Endothelial cell (in vitro differentiated cells): Measurements from ENCODE around the gene CLPX. TPM values are rescaled to one million over a fixed set of nuclear protein-coding genes. Genes with fewer than 3 reads are reported as not detected.

ENCODE experiments used
- DNase-seq: peaks from one replicate; pipeline ENCODE4 v3.0.0; 2021; ENCODE audit warnings: low spot score
- H3K27ac Mint-ChIP-seq: one replicate; pipeline ENCODE4 v1.8.0; 2021; ENCODE audit warnings: mixed read lengths, inconsistent platforms; ENCODE audit not compliant: unreplicated experiment
- H3K27me3 Mint-ChIP-seq: one replicate; pipeline ENCODE4 v1.8.0; 2021; ENCODE audit warnings: mild to moderate bottlenecking, moderate library complexity, mixed read lengths, inconsistent platforms; ENCODE audit not compliant: unreplicated experiment
- H3K36me3 Mint-ChIP-seq: one replicate; pipeline ENCODE4 v1.8.0; 2021; ENCODE audit warnings: mild to moderate bottlenecking, low read depth, mixed read lengths, inconsistent platforms; ENCODE audit not compliant: unreplicated experiment
- H3K4me1 Mint-ChIP-seq: one replicate; pipeline ENCODE4 v1.8.0; 2021; ENCODE audit warnings: mild to moderate bottlenecking, mixed read lengths, inconsistent platforms; ENCODE audit not compliant: unreplicated experiment
- H3K4me3 Mint-ChIP-seq: one replicate; pipeline ENCODE4 v1.8.0; 2021; ENCODE audit warnings: mild to moderate bottlenecking, mixed read lengths, inconsistent platforms; ENCODE audit not compliant: unreplicated experiment
- H3K9me3 Mint-ChIP-seq: one replicate; pipeline ENCODE4 v1.8.0; 2021; ENCODE audit warnings: mixed read lengths, inconsistent platforms; ENCODE audit not compliant: unreplicated experiment
- total RNA-seq: library from RNA; stranded (reverse); fragmentation: NEBNext Ultra II Directional; extraction: Animal tissue kit (Norgen Biotek cat#: 25700); gene quantifications from one replicate; pipeline ENCODE4 v1.2.1, GENCODE V29; 2021; ENCODE audit not compliant: unreplicated experiment
- TF ChIP-seq, protein P1 (sequence below): fragments of 200-600 bp; sonication (generic); IDR thresholded peaks from one replicate; pipeline ENCODE4 v1.5.0; 2021; ENCODE audit warnings: antibody characterized with exemption; ENCODE audit not compliant: unreplicated experiment

The CLPX gene
- total RNA-seq, 1 donor from 2014 or later: 52.1 TPM

GRCh38 chr15:65217526-65218482 is 32.7 kb upstream of the CLPX start:
- TF ChIP-seq, protein P1, sequence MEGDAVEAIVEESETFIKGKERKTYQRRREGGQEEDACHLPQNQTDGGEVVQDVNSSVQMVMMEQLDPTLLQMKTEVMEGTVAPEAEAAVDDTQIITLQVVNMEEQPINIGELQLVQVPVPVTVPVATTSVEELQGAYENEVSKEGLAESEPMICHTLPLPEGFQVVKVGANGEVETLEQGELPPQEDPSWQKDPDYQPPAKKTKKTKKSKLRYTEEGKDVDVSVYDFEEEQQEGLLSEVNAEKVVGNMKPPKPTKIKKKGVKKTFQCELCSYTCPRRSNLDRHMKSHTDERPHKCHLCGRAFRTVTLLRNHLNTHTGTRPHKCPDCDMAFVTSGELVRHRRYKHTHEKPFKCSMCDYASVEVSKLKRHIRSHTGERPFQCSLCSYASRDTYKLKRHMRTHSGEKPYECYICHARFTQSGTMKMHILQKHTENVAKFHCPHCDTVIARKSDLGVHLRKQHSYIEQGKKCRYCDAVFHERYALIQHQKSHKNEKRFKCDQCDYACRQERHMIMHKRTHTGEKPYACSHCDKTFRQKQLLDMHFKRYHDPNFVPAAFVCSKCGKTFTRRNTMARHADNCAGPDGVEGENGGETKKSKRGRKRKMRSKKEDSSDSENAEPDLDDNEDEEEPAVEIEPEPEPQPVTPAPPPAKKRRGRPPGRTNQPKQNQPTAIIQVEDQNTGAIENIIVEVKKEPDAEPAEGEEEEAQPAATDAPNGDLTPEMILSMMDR: no peak
- Mint-ChIP-seq H3K27ac (peak overlapping the region; percentile 48), H3K4me1 (no peaks in the 10 kb centered on the region), H3K27me3 (peaks cover 4% of the 10 kb centered on the region), H3K36me3 (no peaks in the 10 kb centered on the region), H3K4me3 (no peak overlapping the region), H3K9me3 (no peaks in the 10 kb centered on the region)
- DNase-seq: no peak

- H3K27me3 Mint-ChIP-seq: peaks cover 4% of the 10 kb centered on the region
- H3K4me1 Mint-ChIP-seq: no peaks in the 10 kb centered on the region
- no peaks in the 10 kb centered on the region for H3K9me3 Mint-ChIP-seq
- TF ChIP-seq, protein P1: no peak
- H3K4me3 Mint-ChIP-seq: no peak overlapping the region
- H3K27ac Mint-ChIP-seq: no peak overlapping the region
- H3K36me3 Mint-ChIP-seq: no peaks in the 10 kb centered on the region
- no peak for DNase-seq
Measured at GRCh38 chr15:65215496-65215895, 30.4 kb upstream of the CLPX start.

DNA sequence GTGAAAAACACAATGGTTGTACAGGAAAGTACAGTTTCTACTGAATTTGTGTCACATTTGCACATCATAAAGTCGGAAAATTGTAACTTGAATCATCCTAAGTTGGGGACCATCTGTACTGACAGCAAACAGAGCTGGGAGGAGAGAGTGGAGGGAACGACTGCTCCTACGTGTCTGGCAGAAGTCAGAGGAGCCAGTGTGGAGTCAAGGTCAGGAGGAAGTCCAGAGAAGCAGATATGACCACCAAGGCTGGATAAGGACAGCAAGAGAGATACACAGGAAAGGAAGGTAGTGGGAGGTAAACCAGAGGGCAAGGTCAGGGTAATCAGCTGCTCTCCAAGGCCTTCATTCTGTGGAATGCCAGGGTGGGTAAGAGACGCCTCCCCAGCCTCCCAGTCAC is 28.9 kb upstream of the CLPX start:
- TF ChIP-seq, protein P1: no peak
- no peak overlapping the region for H3K27ac Mint-ChIP-seq
- no peaks in the 10 kb centered on the region for H3K36me3 Mint-ChIP-seq
- no peaks in the 10 kb centered on the region for H3K4me1 Mint-ChIP-seq
- H3K27me3 Mint-ChIP-seq: peaks cover 3% of the 10 kb centered on the region
- H3K9me3 Mint-ChIP-seq: no peaks in the 10 kb centered on the region
- no peak for DNase-seq
- no peak overlapping the region for H3K4me3 Mint-ChIP-seq

DNA sequence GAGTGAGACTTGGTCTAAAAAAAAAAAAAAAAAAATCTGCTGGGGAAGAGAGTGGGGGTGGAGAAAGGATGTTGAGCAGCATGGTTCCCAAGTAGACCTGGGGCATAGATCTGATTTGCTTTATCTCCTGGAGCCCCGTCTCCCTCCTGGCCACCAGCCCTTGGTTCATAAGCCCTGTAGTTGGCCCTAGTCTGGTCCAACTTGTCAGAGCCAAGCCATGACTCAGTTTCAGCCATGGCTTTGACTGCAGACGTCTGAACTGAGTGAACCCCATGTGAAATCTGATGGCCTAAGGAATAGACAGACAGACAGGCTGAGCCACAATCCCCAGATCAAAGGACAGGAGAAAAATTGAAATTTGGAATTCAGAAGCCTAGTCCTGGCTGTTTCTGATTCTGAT is 28.1 kb upstream of the CLPX start:
- H3K4me3 Mint-ChIP-seq: no peak overlapping the region
- H3K36me3 Mint-ChIP-seq: no peaks in the 10 kb centered on the region
- no peaks in the 10 kb centered on the region for H3K9me3 Mint-ChIP-seq

More for the DNA sequence above, 28.1 kb upstream of the CLPX start:
- Mint-ChIP-seq H3K27me3 (peaks cover 3% of the 10 kb centered on the region), H3K4me1 (no peaks in the 10 kb centered on the region), H3K27ac (no peak overlapping the region)
- TF ChIP-seq, protein P1: no peak
- no peak for DNase-seq
